Upper lobe of left lung (tissue), 6 donors: ENCODE results near the gene SLC25A25. TPM values are rescaled to one million over a fixed set of nuclear protein-coding genes. Genes with fewer than 3 reads are reported as not detected.

Experiments
- ATAC-seq, 2 donors: fragments of 200-7000 bp; cut with Tn5 transposase; one replicate each; pipeline ENCODE4 v1.9.1; 2022; ENCODE audit warnings: mild to moderate bottlenecking in 2 of 2, moderate library complexity in 2 of 2; ENCODE audit not compliant: low FRiP score in 2 of 2
- DNase-seq, 2 donors: peaks; one replicate each; pipeline ENCODE4 v3.0.0-alpha.2; 2019 to 2020
- H3K27ac ChIP-seq, 4 donors: fragments of 200-600 bp; sonication (generic); one replicate each; pipeline ENCODE4 v1.5.1; 2016 to 2019
- H3K27me3 ChIP-seq, 4 donors: fragments of 200-600 bp; sonication (generic); one replicate each; pipeline ENCODE4 v1.5.1; 2017 to 2019
- H3K36me3 ChIP-seq, 4 donors: fragments of 200-600 bp; sonication (generic); one replicate each; pipeline ENCODE4 v1.5.1; 2016 to 2019
- H3K4me1 ChIP-seq, 4 donors: fragments of 200-600 bp; sonication (generic); one replicate each; pipeline ENCODE4 v1.5.1; 2018 to 2019
- H3K4me3 ChIP-seq, 4 donors: fragments of 200-600 bp; sonication (generic); one replicate each; pipeline ENCODE4 v1.5.1; 2017 to 2019; ENCODE audit warnings: mild to moderate bottlenecking in 2 of 4, moderate library complexity in 1 of 4
- H3K9me3 ChIP-seq, 4 donors: fragments of 200-600 bp; sonication (generic); one replicate each; pipeline ENCODE4 v1.5.1; 2018 to 2019
- EP300 ChIP-seq, 4 donors: sonication (generic); formaldehyde crosslinking; IDR thresholded peaks; one replicate each; pipeline ENCODE4 v1.5.1; 2017; ENCODE audit warnings: antibody characterized with exemption in 4 of 4, control low read depth in 2 of 4
- POLR2A ChIP-seq, 4 donors: fragments of 450-650 bp; IDR thresholded peaks; one replicate each; pipeline ENCODE4 v1.5.1; 2016 to 2017; ENCODE audit warnings: antibody characterized with exemption in 4 of 4, mild to moderate bottlenecking in 2 of 4
- POLR2AphosphoS5 ChIP-seq, 2 donors: sonication (generic); formaldehyde crosslinking; IDR thresholded peaks; one replicate each; pipeline ENCODE4 v1.5.1; 2017; ENCODE audit warnings: antibody characterized with exemption in 2 of 2
- WGBS, 2 donors: methylation state at CpG; one replicate each; pipeline ENCODE4 v1.1.5; 2017 to 2018; 5-methylcytosine and 5-hydroxymethylcytosine counted together
- total RNA-seq, 6 donors: library from RNA; depleted of rRNA in 4 of 6; stranded (reverse); fragments of >200 nt in 4 of 6; gene quantifications; one replicate each; pipeline versions ENCODE4 v1.1.0 to v1.2.1, GENCODE V29; 2016 to 2021
- TF ChIP-seq, protein P1 (sequence below), 6 experiments: fragments of 450-650 bp in 4 of 6; fragments of 200-600 bp in 2 of 6; sonication (generic) in 2 of 6; IDR thresholded peaks; one replicate each; pipeline ENCODE4 v1.5.1; 2016 to 2019; ENCODE audit warnings: antibody characterized with exemption in 6 of 6
- donor health status: DM: no; HTN: no; CAD: no; lungs with moderate emphysema.
- donor health status: DM: no; HTN: yes; CAD: no; lungs with severe emphysema.

The SLC25A25 gene
- total RNA-seq, 6 donors from 2014 or later = 23.6 to 40.2 (median 33.7) TPM

DNA sequence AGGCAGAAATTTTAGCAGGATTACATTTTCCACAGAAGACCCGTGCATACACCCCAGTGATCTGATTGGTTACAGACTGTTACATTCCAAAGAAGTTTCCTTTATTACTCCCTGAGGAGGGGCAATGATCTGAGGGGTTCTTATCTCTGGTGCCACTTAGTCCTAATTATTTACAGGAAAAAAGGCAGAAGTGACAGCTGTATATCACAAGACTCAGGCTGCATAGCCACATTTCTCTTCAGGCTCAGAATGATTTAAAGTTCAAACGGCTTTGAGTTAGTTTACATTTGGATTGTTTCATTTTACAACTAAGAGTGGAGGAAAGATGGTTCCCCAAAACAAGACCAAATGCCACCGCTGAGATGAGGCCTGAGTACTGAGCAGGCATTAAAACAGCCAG lies 18.2 kb upstream of the SLC25A25 start:
- H3K27ac ChIP-seq = peak overlapping the region in 1 of 4 donors; percentile 21
- H3K27me3 ChIP-seq = no peaks in the 10 kb centered on the region
- peaks cover 5 to 11% (median 11%) of the 10 kb centered on the region in 4 donors for H3K4me1 ChIP-seq
- 36 to 56% methylated on average over 3 of the region's 3 CpGs for WGBS, 2 donors
- TF ChIP-seq POLR2A (IDR thresholded peaks at IDR 0.05) = no peak
- TF ChIP-seq, protein P1, sequence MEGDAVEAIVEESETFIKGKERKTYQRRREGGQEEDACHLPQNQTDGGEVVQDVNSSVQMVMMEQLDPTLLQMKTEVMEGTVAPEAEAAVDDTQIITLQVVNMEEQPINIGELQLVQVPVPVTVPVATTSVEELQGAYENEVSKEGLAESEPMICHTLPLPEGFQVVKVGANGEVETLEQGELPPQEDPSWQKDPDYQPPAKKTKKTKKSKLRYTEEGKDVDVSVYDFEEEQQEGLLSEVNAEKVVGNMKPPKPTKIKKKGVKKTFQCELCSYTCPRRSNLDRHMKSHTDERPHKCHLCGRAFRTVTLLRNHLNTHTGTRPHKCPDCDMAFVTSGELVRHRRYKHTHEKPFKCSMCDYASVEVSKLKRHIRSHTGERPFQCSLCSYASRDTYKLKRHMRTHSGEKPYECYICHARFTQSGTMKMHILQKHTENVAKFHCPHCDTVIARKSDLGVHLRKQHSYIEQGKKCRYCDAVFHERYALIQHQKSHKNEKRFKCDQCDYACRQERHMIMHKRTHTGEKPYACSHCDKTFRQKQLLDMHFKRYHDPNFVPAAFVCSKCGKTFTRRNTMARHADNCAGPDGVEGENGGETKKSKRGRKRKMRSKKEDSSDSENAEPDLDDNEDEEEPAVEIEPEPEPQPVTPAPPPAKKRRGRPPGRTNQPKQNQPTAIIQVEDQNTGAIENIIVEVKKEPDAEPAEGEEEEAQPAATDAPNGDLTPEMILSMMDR (IDR thresholded peaks at IDR 0.05) = no peak
- no peak for TF ChIP-seq EP300 (IDR thresholded peaks at IDR 0.05)
- TF ChIP-seq POLR2AphosphoS5 (IDR thresholded peaks at IDR 0.05) = no peak
- no peaks in the 10 kb centered on the region for H3K36me3 ChIP-seq
- no peak overlapping the region for H3K4me3 ChIP-seq
- DNase-seq = no peak
- H3K9me3 ChIP-seq = no peaks in the 10 kb centered on the region
- no peak for ATAC-seq

DNA sequence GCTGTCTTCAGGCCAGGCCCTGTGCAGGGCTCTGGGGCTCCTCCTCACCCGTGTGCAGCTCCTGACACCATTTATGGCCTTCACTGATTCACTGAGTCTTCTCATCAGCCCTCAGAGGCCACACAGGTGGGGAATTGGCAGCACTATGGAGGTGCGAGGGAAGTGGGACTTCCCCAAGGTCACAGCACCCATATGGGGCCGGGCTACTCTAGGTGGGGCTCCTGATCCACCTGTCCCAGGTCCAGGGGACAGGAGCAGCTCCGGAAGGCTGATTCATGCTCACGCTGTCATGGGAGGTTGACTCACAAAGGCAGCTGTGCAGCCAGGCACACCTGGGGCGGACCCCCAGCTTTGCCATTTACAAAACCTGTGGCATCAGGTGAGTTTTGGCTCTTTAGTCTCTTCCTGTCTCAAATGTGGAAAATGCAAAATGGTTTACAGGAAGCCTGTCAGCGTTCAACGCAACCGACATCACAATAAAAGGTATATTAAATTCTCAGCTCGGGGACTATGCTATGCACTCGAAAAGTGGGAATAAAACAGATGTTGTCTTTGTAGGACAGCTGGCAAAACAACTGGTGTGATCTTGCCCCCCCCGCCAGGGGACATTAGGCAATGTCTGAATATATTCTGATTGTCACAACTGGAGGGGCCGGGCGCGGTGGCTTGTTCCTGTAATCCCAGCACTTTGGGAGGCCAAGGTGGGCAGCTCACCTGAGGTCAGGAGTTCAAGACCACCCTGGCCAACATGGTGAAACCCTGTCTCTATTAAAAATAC lies 15.9 kb upstream of the SLC25A25 start:
- Histone ChIP-seq H3K27ac (no peak overlapping the region), H3K4me3 (no peak overlapping the region), H3K9me3 (no peaks in the 10 kb centered on the region), H3K27me3 (no peaks in the 10 kb centered on the region), H3K36me3 (no peaks in the 10 kb centered on the region), H3K4me1 (peaks cover 24 to 34% (median 32%) of the 10 kb centered on the region in 4 donors)
- DNase-seq = no peak
- no peak for ATAC-seq
- 83 to 94% methylated on average over 9 to 15 of the region's 15 CpGs for WGBS, 2 donors
- TF ChIP-seq POLR2AphosphoS5 (IDR thresholded peaks at IDR 0.05) (no peak), POLR2A (IDR thresholded peaks at IDR 0.05) (no peak), EP300 (IDR thresholded peaks at IDR 0.05) (no peak)
- TF ChIP-seq, protein P1 (IDR thresholded peaks at IDR 0.05) = no peak

DNA sequence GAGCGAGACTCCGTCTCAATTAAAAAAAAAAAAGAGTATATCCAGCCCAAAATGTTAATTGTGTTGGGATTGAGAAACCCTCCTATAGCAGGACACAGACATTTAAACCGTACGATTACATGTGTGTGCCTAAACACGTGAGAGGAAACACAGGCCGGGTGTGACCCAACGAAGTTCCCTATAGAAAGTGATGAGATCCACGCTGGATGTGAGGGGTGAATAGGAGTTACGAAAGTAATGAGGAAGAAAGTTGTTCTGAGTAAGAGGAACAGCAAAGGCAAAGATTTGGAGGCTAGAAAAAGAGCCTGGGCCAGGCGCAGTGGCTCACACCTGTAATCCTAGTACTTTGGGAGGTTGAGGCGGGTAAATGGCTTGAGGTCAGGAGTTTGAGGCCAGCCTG lies 14.5 kb upstream of the SLC25A25 start:
- H3K27me3 ChIP-seq = no peaks in the 10 kb centered on the region
- 77 to 78% methylated on average over 11 of the region's 11 CpGs for WGBS, 2 donors
- H3K4me3 ChIP-seq = no peak overlapping the region
- no peaks in the 10 kb centered on the region for H3K36me3 ChIP-seq
- DNase-seq (peak in 1 of 2 donors; percentile 74), ATAC-seq (peak in 1 of 2 donors; percentile 68)
- peak in 1 of 2 donors; percentile 26 for TF ChIP-seq POLR2AphosphoS5 (IDR thresholded peaks at IDR 0.05)
- peak in 1 of 4 donors; percentile 11 for TF ChIP-seq POLR2A (IDR thresholded peaks at IDR 0.05)
- TF ChIP-seq EP300 (IDR thresholded peaks at IDR 0.05) = no peak
- TF ChIP-seq, protein P1 (IDR thresholded peaks at IDR 0.05) = no peak
- H3K4me1 ChIP-seq = peaks cover 34 to 47% (median 42%) of the 10 kb centered on the region in 4 donors
- peak overlapping the region in 3 of 4 donors; percentile 57 to 88 (median 87) for H3K27ac ChIP-seq
- H3K9me3 ChIP-seq = no peaks in the 10 kb centered on the region

DNA sequence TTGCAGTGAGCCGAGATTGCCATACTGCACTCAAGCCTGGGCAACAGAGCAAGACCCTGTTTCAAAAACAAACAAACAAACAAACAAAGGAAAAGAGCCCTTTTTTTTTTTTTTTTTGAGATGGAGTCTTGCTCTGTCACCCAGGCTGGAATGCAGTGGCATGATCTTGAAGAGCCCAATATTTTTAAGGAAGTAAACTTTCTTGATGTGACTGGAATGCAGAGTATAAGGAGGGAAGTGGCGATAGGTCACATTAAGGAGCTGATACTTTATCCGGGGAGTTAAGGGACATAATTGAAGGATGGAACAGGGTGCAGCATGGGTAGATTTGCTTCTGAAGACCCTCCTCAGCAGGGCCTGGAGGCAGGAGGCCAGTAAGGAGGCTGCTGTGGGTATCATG lies 13.9 kb upstream of the SLC25A25 start:
- Histone ChIP-seq H3K9me3 (no peaks in the 10 kb centered on the region), H3K4me1 (peaks cover 34 to 47% (median 42%) of the 10 kb centered on the region in 4 donors), H3K27ac (peak overlapping the region; percentile 57 to 88 (median 86)), H3K4me3 (no peak overlapping the region), H3K27me3 (no peaks in the 10 kb centered on the region), H3K36me3 (no peaks in the 10 kb centered on the region)
- TF ChIP-seq EP300 (IDR thresholded peaks at IDR 0.05) (no peak), POLR2AphosphoS5 (IDR thresholded peaks at IDR 0.05) (no peak), POLR2A (IDR thresholded peaks at IDR 0.05) (no peak)
- TF ChIP-seq, protein P1 (IDR thresholded peaks at IDR 0.05) = no peak
- no peak for DNase-seq
- 45 to 70% methylated on average over 3 of the region's 3 CpGs for WGBS, 2 donors
- peak; percentile 38 to 56 for ATAC-seq
